ENCODE results near the gene HOXC9. TPM values are rescaled to one million over a fixed set of nuclear protein-coding genes. Genes with fewer than 3 reads are reported as not detected.

Gene HOXC9
- not detected in 2 replicates for total RNA-seq (2021; fragmentation: NEBNext Ultra II Directional; extraction: Animal tissue kit (Norgen Biotek cat#: 25700))
- not detected in 2 replicates for polyA plus RNA-seq (2011; rRNA removed)
- not detected for polyA plus RNA-seq (2011; cell fraction: cytosol; rRNA removed)
- polyA plus RNA-seq (2011; cell fraction: nucleus; rRNA removed), result not detected
- not detected in 4 replicates for polyA plus RNA-seq (2012, experiment 1 of 2)
- not detected for polyA plus RNA-seq (2012, experiment 2 of 2)
- polyA plus RNA-seq (2013, experiment 1 of 2), result not detected
- not detected for polyA plus RNA-seq (2013, experiment 2 of 2)
- not detected in 2 replicates for polyA minus RNA-seq (2011; rRNA and poly(A)+ RNA removed)
- polyA minus RNA-seq (2011; cell fraction: cytosol; rRNA and poly(A)+ RNA removed), result not detected
- polyA minus RNA-seq (2011; cell fraction: nucleus; rRNA and poly(A)+ RNA removed), result not detected
- long read RNA-seq, experiment 1, result 0 reads
- long read RNA-seq, experiment 2, result 0 reads

GRCh38 chr12:54000116-54001114 is at the start of gene HOXC9:
Gene HOXC9, plus strand, starts transcription at chr12:54000161. Its CDS starts 28 bp downstream, at chr12:54000189.
- Histone ChIP-seq H3K79me1 (ENCODE audit: low read depth, low read length) (no peaks in the 10 kb centered on the region), H4K91ac (replicated peaks; ENCODE audit: insufficient read length, low read length) (no peak within 1 kb of the TSS), H2BK12ac (ENCODE audit: low read depth, low read length) (0 out of 2 replicates have a peak within 1 kb of the TSS, but pooled peaks have one; percentile 50), H3K56ac (replicated peaks; ENCODE audit: insufficient read length, low read depth, low read length) (no peak within 1 kb of the TSS), H3K23me2 (ENCODE audit: low read depth, low read length) (peaks cover 4% of the 10 kb centered on the region; the same call in 1 of the 2 replicates), H3K4me3 (ENCODE audit: extremely low read depth in 1 of 4, insufficient read depth in 2 of 4, low read depth in 3 of 4, low read length in 4 of 4) (peak within 1 kb of the TSS in 3 of 4 experiments; percentile 18 to 42 (median 26); a peak in 6 of 8 replicates), H2AK5ac (ENCODE audit: low read depth, low read length) (no peak within 1 kb of the TSS), H4K20me1 (replicated peaks in 1 of 2; ENCODE audit: control insufficient read depth in 1 of 2, insufficient read depth in 2 of 2, low read length in 2 of 2) (peaks cover 16 to 23% of the 10 kb centered on the region in 2 experiments), H3K36me3 (ENCODE audit: control insufficient read depth in 2 of 4, insufficient read depth in 4 of 4, low read length in 3 of 4) (peaks cover 0 to 11% (median 0%) of the 10 kb centered on the region in 4 experiments; a peak in 1 of 8 replicates), H3K27me3 (replicated peaks in 1 of 4; ENCODE audit: control insufficient read depth in 3 of 4, extremely low read depth in 1 of 4, insufficient read depth in 3 of 4, low read length in 3 of 4) (peaks cover 98 to 100% (median 100%) of the 10 kb centered on the region in 4 experiments), H4K5ac (ENCODE audit: insufficient read length, low read depth, low read length) (no peak within 1 kb of the TSS), H2BK15ac (ENCODE audit: low read length) (0 out of 2 replicates have a peak within 1 kb of the TSS, but pooled peaks have one; percentile 61), H3K4me1 (replicated peaks in 1 of 4; ENCODE audit: control insufficient read depth in 3 of 4, insufficient read depth in 4 of 4, low read length in 3 of 4) (peaks cover 0 to 8% (median 4%) of the 10 kb centered on the region in 4 experiments; a peak in 4 of 7 replicates), H2BK120ac (replicated peaks; ENCODE audit: low read depth, low read length) (no peak within 1 kb of the TSS), H3K4me2 (ENCODE audit: insufficient read depth in 1 of 2, low read depth in 2 of 2, low read length in 2 of 2) (peak within 1 kb of the TSS; percentile 43 to 64), H2BK5ac (ENCODE audit: low read depth, low read length) (no peak within 1 kb of the TSS), H3K4ac (replicated peaks; ENCODE audit: insufficient read length, low read depth, low read length) (no peak within 1 kb of the TSS), H3K9me3 (ENCODE audit: insufficient read depth in 2 of 2, low read depth in 1 of 2, low read length in 1 of 2) (no peaks in the 10 kb centered on the region), H3K27ac (ENCODE audit: low read depth, low read length) (no peak within 1 kb of the TSS), H2BK20ac (ENCODE audit: low read length) (no peak within 1 kb of the TSS), H2AFZ (ENCODE audit: low read length) (no peak within 1 kb of the TSS), H3K18ac (ENCODE audit: extremely low read depth, low read length) (no peak within 1 kb of the TSS), H3K23ac (ENCODE audit: insufficient read length) (no peak within 1 kb of the TSS), H3K79me2 (ENCODE audit: control insufficient read depth in 1 of 2, insufficient read depth in 2 of 2, low read length in 2 of 2) (no peaks in the 10 kb centered on the region), H3K9ac (replicated peaks in 1 of 4; ENCODE audit: extremely low read depth in 1 of 4, low read depth in 3 of 4, low read length in 3 of 4) (no peak within 1 kb of the TSS), H3K14ac (ENCODE audit: insufficient read length) (no peak within 1 kb of the TSS), H4K8ac (ENCODE audit: extremely low read depth, insufficient read depth, low read length) (no peak within 1 kb of the TSS)
- 8% methylated on average over 42 of the region's 87 CpGs; no CpG with 5 or more reads in 1 of the 2 experiments for WGBS, 2 experiments (ENCODE audit: extremely low coverage in 1 of 2, insufficient coverage in 1 of 2, insufficient read length in 1 of 2, insufficient replicate concordance in 2 of 2, low coverage in 1 of 2, low lambda C conversion rate in 2 of 2, missing lambda C conversion rate in 1 of 2)
- ChIA-PET POLR2A (ENCODE audit: partially characterized antibody) (interaction anchor here (0.8 to 1.4 kb wide), 3 partner anchors 8 to 21 kb away, joined by 3 to 6 read pairs (median 4); partner anchors contain the start of gene HOXC8), CTCF (ENCODE audit: partially characterized antibody) (interaction anchor here (0.6 to 11.3 kb wide), 16 partner anchors 9 to 570 kb away, joined by 3 to 154 read pairs (median 4); partner anchors contain the start of genes HOXC10 and HOXC5)
- FAIRE-seq (no peak), DNase-seq (ENCODE audit: low read depth in 1 of 2, low spot score in 2 of 2) (no peak)
- no peak for TF ChIP-seq POLR2AphosphoS5 (IDR thresholded peaks at IDR 0.05; ENCODE audit: low read depth, low read length)
- TF ChIP-seq KDM5A (IDR thresholded peaks at IDR 0.05; ENCODE audit: low read length), result no peak
- TF ChIP-seq EZH2 (IDR thresholded peaks at IDR 0.05; ENCODE audit: low read depth, low read length, severe bottlenecking), result peak; percentile 100
- 0 out of 2 replicates have a peak, but pooled peaks have one; percentile 56 for TF ChIP-seq CBX8 (IDR thresholded peaks at IDR 0.05; ENCODE audit: borderline replicate concordance, low read depth, low read length)
- no peak for TF ChIP-seq CHD2 (IDR thresholded peaks at IDR 0.05; ENCODE audit: low read length)
- no peak for TF ChIP-seq JUN (IDR thresholded peaks at IDR 0.05; ENCODE audit: low read depth, low read length)
- no peak for TF ChIP-seq KDM1A (IDR thresholded peaks at IDR 0.05; ENCODE audit: borderline replicate concordance, low read length)
- TF ChIP-seq ZNF274 (IDR thresholded peaks at IDR 0.05; ENCODE audit: borderline replicate concordance, extremely low read depth, low read length), result no peak
- no peak for TF ChIP-seq CBX5 (IDR thresholded peaks at IDR 0.05; ENCODE audit: low read depth, low read length)
